Erythroblast (primary cell): Measurements from ENCODE around the gene P2RY12.

Experiments used
- DNase-seq, 2 experiments: peaks; one replicate each; lab custom pipeline; 2025; lab: John Stamatoyannopoulos, UW
- GATA1 ChIP-seq: IDR thresholded peaks from 2 replicates; pipeline ENCODE4 v1.6.1; 2011; ENCODE audit warnings: low read depth, mild to moderate bottlenecking, control low read depth, low read length, moderate library complexity
- POLR2A ChIP-seq: IDR thresholded peaks from 2 replicates; pipeline ENCODE4 v1.6.1; 2011; ENCODE audit warnings: mild to moderate bottlenecking, low read length

Gene P2RY12

GRCh38 chr3:151300539-151300938 lies 84.0 kb downstream of the P2RY12 start:
- no peak for DNase-seq
- TF ChIP-seq GATA1 (no peak), POLR2A (no peak)

- TF ChIP-seq POLR2A, result no peak
- no peak for TF ChIP-seq GATA1
Measured at GRCh38 chr3:151299006-151299405, 85.5 kb downstream of the P2RY12 start.

GRCh38 chr3:151297429-151297828 lies 87.1 kb downstream of the P2RY12 start:
- no peak for TF ChIP-seq POLR2A
- TF ChIP-seq GATA1, result no peak
- no peak for DNase-seq

More at GRCh38 chr3:151299006-151299405, 85.5 kb downstream of the P2RY12 start:
- DNase-seq, result no peak

DNA sequence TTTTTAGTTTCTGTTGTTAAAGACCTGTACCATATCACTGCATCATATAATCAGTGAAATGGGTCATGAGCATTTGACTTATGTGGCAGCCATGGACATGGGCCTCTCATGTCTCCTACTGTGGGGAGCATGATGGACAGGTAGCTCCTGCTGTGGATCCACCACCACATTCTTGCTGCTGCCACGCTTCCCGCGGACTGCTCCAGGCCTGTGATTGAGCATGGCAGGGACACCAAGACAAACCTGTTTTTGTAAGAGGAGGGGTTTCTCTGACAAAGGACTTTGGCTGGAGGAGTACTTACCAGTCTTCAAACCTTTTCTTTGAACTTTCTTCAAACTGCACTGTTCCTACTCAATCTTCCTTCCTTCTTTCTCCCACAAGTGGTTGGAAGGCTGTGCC lies 88.3 kb downstream of the P2RY12 start:
- DNase-seq, result no peak
- TF ChIP-seq POLR2A (no peak), GATA1 (no peak)

GRCh38 chr3:151293127-151293526 lies 91.4 kb downstream of the P2RY12 start:
- DNase-seq, result no peak
- no peak for TF ChIP-seq GATA1
- no peak for TF ChIP-seq POLR2A

DNA sequence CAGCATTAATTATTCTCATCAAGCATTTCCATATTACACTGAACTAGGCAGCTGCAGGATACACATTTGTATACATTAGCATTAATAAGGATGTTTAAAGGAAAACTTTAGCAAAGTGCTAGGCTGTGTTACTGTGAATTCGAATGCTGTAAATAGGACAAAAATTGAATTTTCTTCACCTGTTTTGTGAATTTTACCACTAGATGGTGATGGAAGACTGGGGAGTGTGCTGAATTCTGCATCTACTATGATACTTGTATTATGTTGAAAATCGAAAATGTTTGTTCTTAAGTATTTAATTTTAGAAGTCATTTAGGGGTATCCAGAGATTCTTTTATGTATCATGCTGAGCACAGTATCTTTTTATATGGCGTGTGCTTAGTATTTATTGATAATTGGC lies 93.9 kb downstream of the P2RY12 start:
- no peak for DNase-seq
- TF ChIP-seq GATA1, result no peak
- no peak for TF ChIP-seq POLR2A

GRCh38 chr3:151289445-151289844 lies 95.1 kb downstream of the P2RY12 start:
- TF ChIP-seq POLR2A (no peak), GATA1 (no peak)
- no peak for DNase-seq
